ENCODE results near the gene VPS16.

DNA sequence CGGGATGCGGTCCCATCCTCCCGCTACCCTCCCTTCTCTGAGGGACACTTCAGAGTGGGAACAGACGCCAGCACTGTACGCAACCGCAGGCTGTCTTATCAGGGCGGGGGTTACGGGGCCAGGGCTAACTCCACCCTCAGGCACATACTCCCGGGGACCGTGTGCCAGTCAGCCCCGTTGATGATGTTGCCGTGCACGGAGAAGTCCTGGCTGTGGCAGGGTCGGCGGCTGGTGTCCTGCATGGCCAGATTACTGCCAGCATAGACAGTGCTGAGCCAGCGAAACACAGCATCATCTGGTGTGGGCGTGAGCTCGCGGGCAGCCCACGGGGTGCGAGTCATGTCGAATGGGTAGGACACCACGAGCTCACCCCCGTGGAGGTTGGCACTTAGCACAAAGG, 45.1 kb upstream of the VPS16 start:
- TF ChIP-seq, protein P1, sequence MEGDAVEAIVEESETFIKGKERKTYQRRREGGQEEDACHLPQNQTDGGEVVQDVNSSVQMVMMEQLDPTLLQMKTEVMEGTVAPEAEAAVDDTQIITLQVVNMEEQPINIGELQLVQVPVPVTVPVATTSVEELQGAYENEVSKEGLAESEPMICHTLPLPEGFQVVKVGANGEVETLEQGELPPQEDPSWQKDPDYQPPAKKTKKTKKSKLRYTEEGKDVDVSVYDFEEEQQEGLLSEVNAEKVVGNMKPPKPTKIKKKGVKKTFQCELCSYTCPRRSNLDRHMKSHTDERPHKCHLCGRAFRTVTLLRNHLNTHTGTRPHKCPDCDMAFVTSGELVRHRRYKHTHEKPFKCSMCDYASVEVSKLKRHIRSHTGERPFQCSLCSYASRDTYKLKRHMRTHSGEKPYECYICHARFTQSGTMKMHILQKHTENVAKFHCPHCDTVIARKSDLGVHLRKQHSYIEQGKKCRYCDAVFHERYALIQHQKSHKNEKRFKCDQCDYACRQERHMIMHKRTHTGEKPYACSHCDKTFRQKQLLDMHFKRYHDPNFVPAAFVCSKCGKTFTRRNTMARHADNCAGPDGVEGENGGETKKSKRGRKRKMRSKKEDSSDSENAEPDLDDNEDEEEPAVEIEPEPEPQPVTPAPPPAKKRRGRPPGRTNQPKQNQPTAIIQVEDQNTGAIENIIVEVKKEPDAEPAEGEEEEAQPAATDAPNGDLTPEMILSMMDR (conservative IDR thresholded peaks at IDR 0.05; ENCODE audit: low read depth, low read length) = no peak
- TF ChIP-seq EZH2 (IDR thresholded peaks at IDR 0.05; ENCODE audit: low read length, unreplicated experiment) = no peak

Data from PC-3 (cell line).